Mesothelial cell of epicardium (in vitro differentiated cells): ENCODE data around the gene SCTR. TPM values are rescaled to one million over a fixed set of nuclear protein-coding genes. Genes with fewer than 3 reads are reported as not detected.

ENCODE experiments used
- DNase-seq, 2 experiments: peaks; one replicate each; pipeline ENCODE4 v3.0.0; 2021; ENCODE audit warnings: low spot score in 2 of 2; ENCODE audit not compliant: unreplicated experiment in 2 of 2
- H3K27ac Mint-ChIP-seq: 2 replicates; pipeline ENCODE4 v1.8.0; 2021; ENCODE audit warnings: mixed read lengths
- H3K27me3 Mint-ChIP-seq: 2 replicates; pipeline ENCODE4 v1.8.0; 2021; ENCODE audit warnings: low read depth, mixed read lengths
- H3K36me3 Mint-ChIP-seq: 2 replicates; pipeline ENCODE4 v1.8.0; 2021; ENCODE audit warnings: mixed read lengths
- H3K4me1 Mint-ChIP-seq: 2 replicates; pipeline ENCODE4 v1.8.0; 2021; ENCODE audit warnings: mixed read lengths
- H3K4me3 Mint-ChIP-seq: 2 replicates; pipeline ENCODE4 v1.8.0; 2021; ENCODE audit warnings: mild to moderate bottlenecking, moderate library complexity, mixed read lengths
- H3K9me3 Mint-ChIP-seq: 2 replicates; pipeline ENCODE4 v1.8.0; 2021; ENCODE audit warnings: mixed read lengths
- total RNA-seq: library from RNA; stranded (reverse); gene quantifications from 3 replicates; pipeline ENCODE4 v1.2.1, GENCODE V29; 2021
- TF ChIP-seq, protein P1 (sequence below): fragments of 200-600 bp; sonication (generic); IDR thresholded peaks from one replicate; pipeline ENCODE4 v1.5.0; 2021; ENCODE audit warnings: antibody characterized with exemption; ENCODE audit not compliant: unreplicated experiment

Gene SCTR
- total RNA-seq, 1 donor from 2014 or later: 1.3 TPM

DNA sequence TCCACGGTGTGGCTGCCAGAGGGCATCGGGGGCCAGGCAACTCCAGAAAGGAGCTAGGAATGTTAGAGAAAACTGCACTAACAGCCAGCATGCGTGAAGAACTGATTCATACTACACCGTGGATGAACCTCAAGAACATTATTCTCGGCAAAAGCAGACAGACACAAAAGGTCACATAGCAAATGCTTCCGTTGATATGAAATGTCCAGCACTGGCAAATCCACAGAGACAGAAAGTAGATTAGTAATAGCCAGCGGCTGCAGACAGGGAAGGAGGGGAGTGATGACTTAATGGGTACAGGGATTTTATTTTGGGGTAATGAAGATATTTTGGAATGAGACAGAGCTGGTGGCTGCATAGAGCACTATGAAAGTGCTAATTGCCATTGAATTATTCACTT is 37.4 kb downstream of the SCTR start:
- no peaks in the 10 kb centered on the region for H3K27me3 Mint-ChIP-seq
- no peak overlapping the region for H3K4me3 Mint-ChIP-seq
- no peaks in the 10 kb centered on the region for H3K36me3 Mint-ChIP-seq
- no peak for DNase-seq
- TF ChIP-seq, protein P1, sequence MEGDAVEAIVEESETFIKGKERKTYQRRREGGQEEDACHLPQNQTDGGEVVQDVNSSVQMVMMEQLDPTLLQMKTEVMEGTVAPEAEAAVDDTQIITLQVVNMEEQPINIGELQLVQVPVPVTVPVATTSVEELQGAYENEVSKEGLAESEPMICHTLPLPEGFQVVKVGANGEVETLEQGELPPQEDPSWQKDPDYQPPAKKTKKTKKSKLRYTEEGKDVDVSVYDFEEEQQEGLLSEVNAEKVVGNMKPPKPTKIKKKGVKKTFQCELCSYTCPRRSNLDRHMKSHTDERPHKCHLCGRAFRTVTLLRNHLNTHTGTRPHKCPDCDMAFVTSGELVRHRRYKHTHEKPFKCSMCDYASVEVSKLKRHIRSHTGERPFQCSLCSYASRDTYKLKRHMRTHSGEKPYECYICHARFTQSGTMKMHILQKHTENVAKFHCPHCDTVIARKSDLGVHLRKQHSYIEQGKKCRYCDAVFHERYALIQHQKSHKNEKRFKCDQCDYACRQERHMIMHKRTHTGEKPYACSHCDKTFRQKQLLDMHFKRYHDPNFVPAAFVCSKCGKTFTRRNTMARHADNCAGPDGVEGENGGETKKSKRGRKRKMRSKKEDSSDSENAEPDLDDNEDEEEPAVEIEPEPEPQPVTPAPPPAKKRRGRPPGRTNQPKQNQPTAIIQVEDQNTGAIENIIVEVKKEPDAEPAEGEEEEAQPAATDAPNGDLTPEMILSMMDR: no peak
- peaks cover 42% of the 10 kb centered on the region for H3K4me1 Mint-ChIP-seq
- H3K9me3 Mint-ChIP-seq: no peaks in the 10 kb centered on the region
- H3K27ac Mint-ChIP-seq: no peak overlapping the region

DNA sequence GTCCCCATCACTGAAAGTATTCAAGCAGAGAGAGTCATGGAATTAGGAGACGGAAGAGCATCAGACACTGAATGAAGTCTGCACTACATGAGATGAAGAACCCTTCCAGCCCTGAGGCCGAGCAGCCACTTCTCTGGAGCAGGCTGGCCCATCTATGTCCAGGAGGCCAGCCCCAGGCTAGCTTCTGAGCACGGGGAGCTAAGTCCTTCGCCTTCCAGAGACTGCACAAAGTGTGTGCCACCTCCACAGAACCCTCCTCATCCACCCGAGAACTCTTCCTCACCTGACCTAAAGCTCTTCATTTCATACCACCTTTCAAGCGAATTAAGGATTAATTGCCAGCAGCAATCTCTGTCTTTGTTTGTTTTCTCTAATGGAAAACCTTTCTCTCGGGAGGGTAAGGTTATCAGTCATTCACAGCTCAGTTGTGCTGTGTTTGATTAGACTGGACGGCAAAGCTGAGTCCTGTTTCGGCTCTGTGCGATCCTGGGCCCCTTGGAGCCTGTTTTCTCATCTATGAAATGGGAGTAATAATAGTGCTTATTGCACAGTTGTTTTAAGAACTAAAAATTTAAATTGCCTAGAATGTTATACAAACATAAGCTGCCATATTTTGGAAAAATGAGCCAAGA is 38.0 kb downstream of the SCTR start:
- peaks cover 39% of the 10 kb centered on the region for H3K4me1 Mint-ChIP-seq
- H3K36me3 Mint-ChIP-seq: no peaks in the 10 kb centered on the region
- DNase-seq: no peak
- no peaks in the 10 kb centered on the region for H3K27me3 Mint-ChIP-seq
- H3K9me3 Mint-ChIP-seq: no peaks in the 10 kb centered on the region
- H3K4me3 Mint-ChIP-seq: no peak overlapping the region
- H3K27ac Mint-ChIP-seq: no peak overlapping the region
- TF ChIP-seq, protein P1: no peak

DNA sequence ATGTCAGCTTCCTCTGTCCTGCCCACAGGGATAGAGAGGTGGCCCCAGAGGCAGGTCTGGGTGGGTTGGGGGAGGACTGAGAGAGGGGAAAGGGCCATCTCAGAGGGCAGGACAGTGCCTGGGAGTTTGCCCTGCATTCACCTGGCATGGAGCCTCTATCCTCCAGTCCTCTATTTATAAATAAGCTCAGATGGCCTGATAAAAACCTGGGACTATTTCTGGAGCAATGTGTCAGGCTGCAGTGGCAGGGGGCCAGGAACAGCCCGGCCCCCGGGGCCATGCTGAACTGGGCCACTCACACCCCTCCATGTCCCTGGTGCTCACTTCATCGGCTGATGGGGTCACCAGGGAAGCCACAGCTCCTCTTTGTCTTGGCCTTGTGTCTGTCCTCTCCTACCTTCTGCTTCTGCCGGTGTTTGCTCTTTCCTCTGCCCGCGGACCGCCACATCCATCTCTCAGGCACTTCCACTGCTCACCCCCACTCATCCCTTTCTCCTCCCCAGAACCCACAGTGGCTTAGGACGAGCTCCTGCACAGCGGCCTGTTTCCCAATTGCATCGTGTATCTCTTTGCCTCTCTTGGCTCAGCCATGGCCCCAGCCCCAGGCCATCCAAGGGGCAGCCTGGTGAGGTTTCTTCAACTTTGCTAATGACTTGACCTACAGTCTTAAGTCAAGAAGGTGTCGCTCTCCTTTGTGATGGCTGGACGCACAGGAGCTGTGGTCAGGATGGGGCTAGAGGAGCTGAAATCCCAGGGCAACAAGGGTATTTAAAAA is 38.8 kb downstream of the SCTR start:
- Mint-ChIP-seq H3K27ac (peak overlapping the region; percentile 52), H3K4me1 (peaks cover 36% of the 10 kb centered on the region), H3K36me3 (no peaks in the 10 kb centered on the region), H3K4me3 (no peak overlapping the region), H3K27me3 (no peaks in the 10 kb centered on the region), H3K9me3 (no peaks in the 10 kb centered on the region)
- TF ChIP-seq, protein P1: no peak
- DNase-seq: no peak

DNA sequence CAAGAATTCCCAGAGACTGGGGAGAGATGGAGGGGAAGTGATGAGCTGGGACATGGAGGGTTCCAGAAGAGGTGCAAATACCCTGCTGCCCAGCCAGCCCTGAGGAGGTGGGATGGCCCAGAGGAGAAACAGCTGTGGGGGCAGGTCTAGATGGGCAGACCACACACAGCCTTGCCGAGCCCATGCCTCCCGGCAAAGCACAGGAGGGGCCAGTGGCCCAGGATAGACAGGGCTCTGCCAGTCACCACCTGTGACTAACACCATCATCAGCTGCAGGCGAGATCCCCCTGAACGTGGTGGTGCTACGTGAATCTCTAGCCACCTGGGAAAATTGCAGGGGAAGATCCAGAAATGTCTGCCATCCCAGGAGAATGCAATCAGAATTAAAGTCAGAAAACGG is 39.4 kb downstream of the SCTR start:
- Mint-ChIP-seq H3K4me1 (peaks cover 36% of the 10 kb centered on the region), H3K4me3 (no peak overlapping the region), H3K36me3 (no peaks in the 10 kb centered on the region), H3K27ac (no peak overlapping the region), H3K9me3 (no peaks in the 10 kb centered on the region), H3K27me3 (no peaks in the 10 kb centered on the region)
- no peak for DNase-seq
- TF ChIP-seq, protein P1: no peak

DNA sequence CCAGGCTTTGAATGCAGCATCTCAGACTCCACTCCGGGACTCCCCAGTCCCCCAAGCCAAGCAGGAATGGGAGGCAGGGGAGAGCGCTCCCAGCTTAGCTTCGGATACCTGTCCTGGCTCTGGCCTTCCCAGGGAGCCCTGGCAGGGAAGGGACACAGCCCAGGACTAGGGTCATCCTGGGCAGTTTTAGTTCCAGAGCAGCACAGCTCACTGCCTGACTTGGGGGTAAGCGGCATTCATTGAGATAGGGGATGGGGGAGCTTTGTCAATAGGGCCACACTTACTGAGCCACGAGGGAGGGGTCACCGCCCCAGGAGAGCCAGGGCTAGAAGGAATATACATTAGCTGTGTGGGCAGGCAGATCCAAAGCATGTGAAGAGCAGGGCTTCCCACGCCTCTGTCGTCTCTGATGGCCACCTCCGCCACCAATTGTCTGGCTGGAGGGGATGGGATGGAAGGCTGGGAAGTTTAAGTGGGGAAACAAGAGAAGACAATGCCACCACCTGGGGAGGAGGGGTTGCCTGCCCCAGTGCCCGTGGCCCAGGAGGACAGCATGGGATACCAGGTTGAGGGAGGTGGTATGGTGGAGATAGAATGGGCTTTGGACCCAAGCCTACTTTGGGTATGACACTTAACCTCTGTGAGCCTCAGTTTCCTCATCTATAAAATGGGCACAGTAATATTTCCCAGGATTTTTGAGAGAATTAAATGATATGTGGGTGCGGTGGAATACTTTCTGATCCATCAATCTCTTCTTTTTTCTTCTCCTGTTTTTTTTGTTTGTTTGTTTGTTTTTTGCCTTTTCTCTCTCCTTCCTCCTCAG is 40.2 kb downstream of the SCTR start:
- Mint-ChIP-seq H3K27me3 (no peaks in the 10 kb centered on the region), H3K27ac (no peak overlapping the region), H3K4me3 (no peak overlapping the region), H3K4me1 (peaks cover 33% of the 10 kb centered on the region), H3K9me3 (no peaks in the 10 kb centered on the region), H3K36me3 (no peaks in the 10 kb centered on the region)
- peak in 1 of 2 experiments; percentile 20 for DNase-seq
- TF ChIP-seq, protein P1: no peak
